H9 (cell line): Measurements from ENCODE around the gene RC3H2. TPM values are rescaled to one million over a fixed set of nuclear protein-coding genes. Genes with fewer than 3 reads are reported as not detected.
A peak's percentile ranks its signal among the peaks of the same experiment; 100 is the strongest.

ENCODE experiments used
- DNase-seq: peaks from one replicate; pipeline ENCODE4 v3.0.0-alpha.2; 2017
- H2AFZ ChIP-seq: one replicate; pipeline ENCODE4 v1.6.1; 2013; ENCODE audit warnings: mild to moderate bottlenecking, low read length, control low read depth, moderate library complexity
- H2AK5ac ChIP-seq: 2 replicates; pipeline ENCODE4 v1.6.1; 2013; ENCODE audit warnings: low read length, control low read depth, mixed read lengths; ENCODE audit not compliant: insufficient read length
- H2BK120ac ChIP-seq: one replicate; pipeline ENCODE4 v1.6.1; 2013; ENCODE audit warnings: low read depth, mild to moderate bottlenecking, low read length, control low read depth, inconsistent platforms; ENCODE audit not compliant: poor library complexity, severe bottlenecking
- H2BK12ac ChIP-seq: 2 replicates; pipeline ENCODE4 v1.6.1; 2013; ENCODE audit warnings: low read length, control low read depth, mixed read lengths, low read depth; ENCODE audit not compliant: insufficient read length
- H2BK15ac ChIP-seq: 2 replicates; pipeline ENCODE4 v1.6.1; 2013; ENCODE audit warnings: low read depth, low read length, control low read depth
- H2BK20ac ChIP-seq: one replicate; pipeline ENCODE4 v1.6.1; 2013; ENCODE audit warnings: low read depth, mild to moderate bottlenecking, low read length, control low read depth, inconsistent platforms; ENCODE audit not compliant: poor library complexity, severe bottlenecking
- H2BK5ac ChIP-seq: 2 replicates; pipeline ENCODE4 v1.6.1; 2013; ENCODE audit warnings: low read length, control low read depth, mixed read lengths; ENCODE audit not compliant: insufficient read length
- H3K14ac ChIP-seq: 2 replicates; pipeline ENCODE4 v1.6.1; 2013; ENCODE audit warnings: low read length, control low read depth; ENCODE audit not compliant: insufficient read depth
- H3K18ac ChIP-seq: 2 replicates; pipeline ENCODE4 v1.6.1; 2013; ENCODE audit warnings: low read depth, mild to moderate bottlenecking, mixed read lengths, low read length, control low read depth; ENCODE audit not compliant: insufficient read length
- H3K23ac ChIP-seq: 2 replicates; pipeline ENCODE4 v1.6.1; 2013; ENCODE audit warnings: low read length, control low read depth, mixed read lengths, low read depth; ENCODE audit not compliant: insufficient read length
- H3K23me2 ChIP-seq: 2 replicates; pipeline ENCODE4 v1.6.1; 2013; ENCODE audit warnings: low read depth, mild to moderate bottlenecking, mixed read lengths, low read length, control low read depth; ENCODE audit not compliant: insufficient read length, poor library complexity, severe bottlenecking
- H3K27ac ChIP-seq: 2 replicates; pipeline ENCODE4 v1.5.1; 2013; ENCODE audit warnings: low read length, control low read depth, mixed read lengths, low read depth; ENCODE audit not compliant: insufficient read length
- H3K27me3 ChIP-seq: 2 replicates; pipeline ENCODE4 v1.6.1; 2013; ENCODE audit warnings: low read length, control low read depth, inconsistent platforms; ENCODE audit not compliant: insufficient read depth
- H3K4ac ChIP-seq: 2 replicates; pipeline ENCODE4 v1.6.1; 2013; ENCODE audit warnings: low read depth, mild to moderate bottlenecking, control low read depth, inconsistent platforms, low read length, moderate library complexity
- H3K4me1 ChIP-seq: 2 replicates; pipeline ENCODE4 v1.6.1; 2013; ENCODE audit warnings: low read length, control low read depth, inconsistent platforms; ENCODE audit not compliant: insufficient read depth
- H3K4me2 ChIP-seq: 2 replicates; pipeline ENCODE4 v1.6.1; 2013; ENCODE audit warnings: low read length, control low read depth, mixed read lengths; ENCODE audit not compliant: insufficient read length, insufficient read depth
- H3K56ac ChIP-seq: 2 replicates; pipeline ENCODE4 v1.6.1; 2013; ENCODE audit warnings: low read depth, mild to moderate bottlenecking, mixed read lengths, low read length, control low read depth; ENCODE audit not compliant: insufficient read length
- H3K79me1 ChIP-seq: 2 replicates; pipeline ENCODE4 v1.6.1; 2013; ENCODE audit warnings: low read depth, mild to moderate bottlenecking, moderate library complexity, low read length, control low read depth, inconsistent platforms; ENCODE audit not compliant: insufficient read depth, poor library complexity, severe bottlenecking
- H3K79me2 ChIP-seq: 2 replicates; pipeline ENCODE4 v1.6.1; 2013; ENCODE audit warnings: low read length, control low read depth, inconsistent platforms; ENCODE audit not compliant: insufficient read depth
- H3K9ac ChIP-seq: 2 replicates; pipeline ENCODE4 v1.6.1; 2013; ENCODE audit warnings: low read length, control low read depth, mixed read lengths; ENCODE audit not compliant: insufficient read length; ENCODE audit errors: extremely low read depth
- H3K9me3 ChIP-seq: one replicate; pipeline ENCODE4 v1.6.1; 2013; ENCODE audit warnings: low read depth, low read length, inconsistent platforms; ENCODE audit not compliant: control insufficient read depth
- H3T11ph ChIP-seq: one replicate; pipeline ENCODE4 v1.6.1; 2013; ENCODE audit warnings: mild to moderate bottlenecking, low read length, control low read depth, inconsistent platforms
- H4K20me1 ChIP-seq: one replicate; pipeline ENCODE4 v1.6.1; 2013; ENCODE audit not compliant: control insufficient read depth, insufficient read length, insufficient read depth
- H4K5ac ChIP-seq: 2 replicates; pipeline ENCODE4 v1.6.1; 2013; ENCODE audit warnings: low read depth, mild to moderate bottlenecking, mixed read lengths, low read length, control low read depth; ENCODE audit not compliant: insufficient read length
- H4K8ac ChIP-seq: replicated peaks from 2 replicates; pipeline ENCODE4 v1.6.1; 2013; ENCODE audit warnings: low read length, control low read depth, mixed read lengths, low read depth; ENCODE audit not compliant: insufficient read length
- H4K91ac ChIP-seq: 2 replicates; pipeline ENCODE4 v1.6.1; 2013; ENCODE audit warnings: low read depth, mild to moderate bottlenecking, moderate library complexity, mixed read lengths, low read length, control low read depth; ENCODE audit not compliant: insufficient read length
- H3K27ac Mint-ChIP-seq, 3 experiments: 2 replicates in 2 of 3; 3 replicates in 1 of 3; pipeline ENCODE4 v1.8.0; 2020 to 2021; ENCODE audit warnings: mixed read lengths in 3 of 3, mild to moderate bottlenecking in 1 of 3, moderate library complexity in 1 of 3
- H3K27me3 Mint-ChIP-seq: 2 replicates; pipeline ENCODE4 v1.8.0; 2021; ENCODE audit warnings: low read depth, mild to moderate bottlenecking, moderate library complexity, mixed read lengths
- H3K36me3 Mint-ChIP-seq, 3 experiments: 2 replicates in 2 of 3; 3 replicates in 1 of 3; pipeline ENCODE4 v1.8.0; 2020 to 2021; ENCODE audit warnings: low read depth in 3 of 3, mixed read lengths in 3 of 3; ENCODE audit not compliant: insufficient read depth in 1 of 3
- H3K4me1 Mint-ChIP-seq, 2 experiments: 2 replicates each; pipeline ENCODE4 v1.8.0; 2020; ENCODE audit warnings: mixed read lengths in 2 of 2
- H3K4me3 Mint-ChIP-seq, 2 experiments: 2 replicates in 1 of 2; 3 replicates in 1 of 2; pipeline ENCODE4 v1.8.0; 2020 to 2021; ENCODE audit warnings: mild to moderate bottlenecking in 2 of 2, mixed read lengths in 2 of 2, moderate library complexity in 1 of 2
- H3K9me3 Mint-ChIP-seq, 2 experiments: 2 replicates in 1 of 2; 3 replicates in 1 of 2; pipeline ENCODE4 v1.8.0; 2020; ENCODE audit warnings: mild to moderate bottlenecking in 2 of 2, mixed read lengths in 2 of 2, moderate library complexity in 1 of 2
- WGBS: extraction: QIAGEN DNeasy Blood & Tissue Kit; methylation state at CpG from one replicate; pipeline ENCODE4 v1.1.7; 2013; ENCODE audit warnings: missing lambda C conversion rate, low lambda C conversion rate, mixed read lengths; ENCODE audit not compliant: insufficient read length; ENCODE audit errors: extremely low coverage; 5-methylcytosine and 5-hydroxymethylcytosine counted together
- total RNA-seq: library from RNA; stranded (reverse); gene quantifications from 2 replicates; pipeline ENCODE4 v1.2.1, GENCODE V29; 2021
- TF ChIP-seq, protein P1 (sequence below): fragments of 200-600 bp; sonication (generic); conservative IDR thresholded peaks from 3 replicates; pipeline ENCODE4 v1.8.0; 2021; ENCODE audit warnings: antibody characterized with exemption, mild to moderate bottlenecking

RC3H2 gene
- total RNA-seq, 1 experiment from 2014 or later = 49.0 TPM

DNA sequence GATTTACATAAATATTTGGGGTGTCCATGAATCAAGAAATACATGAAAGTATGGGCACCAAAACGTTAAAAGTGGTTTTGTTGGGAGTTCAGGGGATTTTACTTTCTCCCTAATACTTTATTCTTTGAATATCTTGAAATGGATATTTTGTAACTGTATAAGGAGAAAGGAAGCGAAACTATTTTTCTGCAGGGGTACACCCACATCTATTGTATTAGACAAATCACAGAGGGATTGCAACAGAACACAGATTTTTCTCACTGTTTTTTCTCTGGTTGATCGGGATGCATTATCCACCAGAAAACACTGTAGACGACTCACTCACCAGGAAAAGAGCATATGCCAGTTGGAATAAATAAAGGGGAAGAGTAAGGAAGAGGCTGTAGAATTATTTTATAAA, 34.4 kb upstream of the RC3H2 start:
- Histone ChIP-seq H3K79me2 (peaks cover 18% of the 10 kb centered on the region; the same call in 1 of the 2 replicates), H3K27ac (peak overlapping the region; percentile 72)

More for the DNA sequence above, 34.4 kb upstream of the RC3H2 start:
- H3T11ph ChIP-seq = no peak overlapping the region
- H3K27me3 ChIP-seq = no peaks in the 10 kb centered on the region
- Mint-ChIP-seq H3K36me3 (peaks cover 6 to 33% (median 26%) of the 10 kb centered on the region in 3 experiments), H3K4me3 (0 out of 5 replicates have a peak overlapping the region, but pooled peaks of 1 of the 2 experiments have one; percentile 12), H3K4me1 (peaks cover 11 to 17% of the 10 kb centered on the region in 2 experiments), H3K27me3 (no peaks in the 10 kb centered on the region), H3K9me3 (no peaks in the 10 kb centered on the region), H3K27ac (peak overlapping the region in 2 of 3 experiments; percentile 1 to 73; a peak in 2 of 7 replicates)
- TF ChIP-seq, protein P1, sequence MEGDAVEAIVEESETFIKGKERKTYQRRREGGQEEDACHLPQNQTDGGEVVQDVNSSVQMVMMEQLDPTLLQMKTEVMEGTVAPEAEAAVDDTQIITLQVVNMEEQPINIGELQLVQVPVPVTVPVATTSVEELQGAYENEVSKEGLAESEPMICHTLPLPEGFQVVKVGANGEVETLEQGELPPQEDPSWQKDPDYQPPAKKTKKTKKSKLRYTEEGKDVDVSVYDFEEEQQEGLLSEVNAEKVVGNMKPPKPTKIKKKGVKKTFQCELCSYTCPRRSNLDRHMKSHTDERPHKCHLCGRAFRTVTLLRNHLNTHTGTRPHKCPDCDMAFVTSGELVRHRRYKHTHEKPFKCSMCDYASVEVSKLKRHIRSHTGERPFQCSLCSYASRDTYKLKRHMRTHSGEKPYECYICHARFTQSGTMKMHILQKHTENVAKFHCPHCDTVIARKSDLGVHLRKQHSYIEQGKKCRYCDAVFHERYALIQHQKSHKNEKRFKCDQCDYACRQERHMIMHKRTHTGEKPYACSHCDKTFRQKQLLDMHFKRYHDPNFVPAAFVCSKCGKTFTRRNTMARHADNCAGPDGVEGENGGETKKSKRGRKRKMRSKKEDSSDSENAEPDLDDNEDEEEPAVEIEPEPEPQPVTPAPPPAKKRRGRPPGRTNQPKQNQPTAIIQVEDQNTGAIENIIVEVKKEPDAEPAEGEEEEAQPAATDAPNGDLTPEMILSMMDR = no peak
- no peak overlapping the region for H3K4me2 ChIP-seq
- peaks cover 3% of the 10 kb centered on the region for H3K23me2 ChIP-seq
- no peak overlapping the region for H3K14ac ChIP-seq
- no peak for DNase-seq
- no peak overlapping the region for H3K18ac ChIP-seq
- H2AFZ ChIP-seq = no peak overlapping the region
- H3K9ac ChIP-seq = no peak overlapping the region
- no peaks in the 10 kb centered on the region for H3K9me3 ChIP-seq
- no peak overlapping the region for H2AK5ac ChIP-seq
- no peak overlapping the region for H2BK12ac ChIP-seq
- no peak overlapping the region for H2BK15ac ChIP-seq
- no peak overlapping the region for H4K8ac ChIP-seq
- H2BK20ac ChIP-seq = no peak overlapping the region
- H4K91ac ChIP-seq = no peak overlapping the region
- no peak overlapping the region for H3K23ac ChIP-seq
- no peaks in the 10 kb centered on the region for H4K20me1 ChIP-seq
- no peak overlapping the region for H2BK120ac ChIP-seq
- H2BK5ac ChIP-seq = no peak overlapping the region
- no peak overlapping the region for H3K56ac ChIP-seq
- H3K4me1 ChIP-seq = peaks cover 2% of the 10 kb centered on the region; the same call in 1 of the 2 replicates
- WGBS = no CpG with 5 or more reads among the region's 4 CpGs
- no peak overlapping the region for H4K5ac ChIP-seq
- H3K4ac ChIP-seq = no peak overlapping the region
- no peaks in the 10 kb centered on the region for H3K79me1 ChIP-seq
